ENCODE results near the gene HOXD3.
A peak's percentile ranks its signal among the peaks of the same experiment; 100 is the strongest.

The HOXD3 gene

DNA sequence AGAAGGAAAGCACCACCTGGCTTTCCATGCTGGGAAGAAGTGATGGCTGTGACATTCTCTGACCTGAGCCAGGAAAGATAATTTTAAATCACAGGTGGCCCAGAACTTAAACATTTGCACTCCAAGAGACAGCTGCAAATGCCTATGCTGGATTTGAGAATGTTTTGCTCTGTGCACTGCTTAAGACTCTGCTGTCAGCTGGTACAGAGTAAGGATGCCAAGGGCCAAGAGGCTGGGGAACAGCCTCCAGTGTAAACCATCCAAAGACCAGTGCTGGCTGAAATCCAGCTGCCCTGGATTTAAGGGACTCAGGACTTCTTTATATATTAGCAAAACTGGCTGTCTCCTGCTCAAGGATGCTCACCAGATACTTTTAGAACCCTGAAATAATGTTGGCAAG is 23.7 kb upstream of the HOXD3 start:
- DNase-seq, result no peak

DNA sequence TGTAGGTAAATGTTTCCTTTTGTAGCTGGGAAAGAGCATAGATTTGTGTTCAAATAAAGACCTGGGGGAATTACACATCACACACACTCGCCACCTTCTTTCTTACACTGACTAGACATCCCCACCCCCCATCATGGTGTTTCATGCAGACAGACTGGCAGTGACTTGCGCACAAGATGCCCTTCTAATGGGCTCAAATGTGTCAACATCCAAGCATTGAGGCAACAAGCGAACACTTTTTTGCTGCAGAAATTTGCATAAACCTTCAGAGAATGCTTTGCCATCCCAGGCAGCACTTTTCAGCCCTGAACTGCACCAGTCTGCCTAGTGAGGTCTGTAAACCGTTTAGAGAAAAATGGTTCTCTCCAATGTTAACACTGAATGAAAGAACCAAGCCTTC is 23.1 kb upstream of the HOXD3 start:
- DNase-seq, result no peak

DNA sequence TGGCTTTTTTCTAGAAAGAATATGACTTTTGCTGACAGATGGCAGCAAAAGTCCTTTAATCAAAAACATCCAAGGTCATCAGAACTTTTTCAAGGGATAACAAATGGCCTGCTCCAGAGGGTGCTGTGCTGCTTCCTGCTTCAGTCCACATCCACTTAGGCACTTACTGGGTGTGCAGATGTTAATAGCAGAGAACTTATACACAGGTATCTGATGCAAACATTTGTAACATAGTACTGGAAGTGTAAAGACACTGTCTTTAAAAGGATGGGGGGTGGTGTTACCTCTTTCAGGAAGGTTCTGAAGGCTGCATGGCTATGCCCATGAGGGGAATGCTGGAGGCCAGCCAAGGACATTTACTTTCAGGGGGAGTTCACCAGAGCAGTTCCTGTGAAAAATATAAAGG is 22.1 kb upstream of the HOXD3 start:
- DNase-seq, result no peak

DNA sequence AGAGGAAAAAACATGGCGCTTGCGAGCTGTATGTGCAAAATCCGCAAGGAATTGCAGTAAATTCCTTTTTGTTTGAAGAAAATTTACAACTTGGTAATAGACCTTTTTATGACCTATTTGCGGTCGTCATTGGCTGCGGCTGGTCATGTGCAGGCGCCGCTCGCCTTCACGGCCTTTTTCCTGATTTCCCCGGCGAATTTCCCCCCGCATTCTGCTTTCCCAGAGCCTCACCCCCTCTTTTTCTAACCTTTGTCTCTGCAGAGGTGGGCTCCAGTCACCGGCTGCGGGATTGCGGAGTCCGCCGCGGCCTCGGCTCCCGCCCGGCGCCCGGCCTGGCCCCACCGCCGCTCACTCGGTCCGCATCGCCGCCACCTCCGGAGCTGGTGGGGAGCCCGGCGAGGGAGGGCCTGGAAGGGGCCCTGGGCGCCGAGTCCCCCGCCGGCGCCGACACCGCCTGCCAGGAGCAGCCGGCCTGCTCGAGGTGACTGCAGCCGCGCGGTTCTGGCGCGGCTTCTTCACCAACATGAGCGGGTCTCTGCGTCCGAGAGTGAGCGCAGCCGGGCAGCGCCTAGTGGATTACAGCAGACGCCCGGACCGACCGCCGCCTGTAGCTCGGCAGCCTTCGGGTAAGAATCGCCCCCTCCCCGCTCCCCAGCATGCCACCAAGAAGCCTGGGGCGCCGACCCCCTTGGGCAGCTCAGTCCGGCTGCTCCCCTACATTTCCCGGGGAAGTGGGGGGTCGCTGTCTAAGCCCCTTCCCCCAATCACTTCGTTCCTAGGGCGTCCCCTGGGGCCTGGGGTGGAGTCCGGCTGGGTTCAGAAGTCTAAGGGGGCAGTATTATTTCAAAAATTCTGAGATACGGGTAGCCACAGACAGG is 20.5 kb upstream of the HOXD3 start:
- DNase-seq, result no peak

DNA sequence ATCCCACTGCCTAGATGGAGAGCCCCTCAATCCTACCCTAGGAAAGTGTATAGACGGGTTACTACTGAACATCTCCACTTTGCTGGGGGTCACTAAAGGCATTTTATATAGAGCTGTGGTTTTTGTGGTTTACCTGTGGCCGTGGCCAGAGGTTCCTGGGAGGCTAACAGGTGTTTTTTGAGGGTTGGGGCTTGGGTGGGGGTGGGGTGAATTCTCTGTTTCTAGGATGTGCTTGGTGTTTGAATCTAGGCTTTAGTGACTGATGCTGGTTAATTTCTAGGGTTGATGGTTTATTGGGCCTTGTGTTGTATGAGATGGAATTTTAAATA is 19.9 kb upstream of the HOXD3 start:
- no peak for DNase-seq

DNA sequence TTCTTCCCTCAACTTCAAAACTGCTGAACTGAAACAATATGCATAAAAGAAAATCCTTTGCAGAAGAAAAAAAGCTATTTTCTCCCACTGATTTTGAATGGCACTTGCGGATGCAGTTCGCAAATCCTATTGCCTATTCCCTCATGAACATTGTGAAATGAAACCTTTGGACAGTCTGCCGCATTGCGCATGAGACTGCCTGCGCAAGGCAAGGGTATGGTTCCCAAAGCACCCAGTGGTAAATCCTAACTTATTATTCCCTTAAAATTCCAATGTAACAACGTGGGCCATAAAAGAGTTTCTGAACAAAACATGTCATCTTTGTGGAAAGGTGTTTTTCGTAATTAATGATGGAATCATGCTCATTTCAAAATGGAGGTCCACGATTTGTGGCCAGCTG is 19.2 kb upstream of the HOXD3 start:
- DNase-seq, result no peak

DNA sequence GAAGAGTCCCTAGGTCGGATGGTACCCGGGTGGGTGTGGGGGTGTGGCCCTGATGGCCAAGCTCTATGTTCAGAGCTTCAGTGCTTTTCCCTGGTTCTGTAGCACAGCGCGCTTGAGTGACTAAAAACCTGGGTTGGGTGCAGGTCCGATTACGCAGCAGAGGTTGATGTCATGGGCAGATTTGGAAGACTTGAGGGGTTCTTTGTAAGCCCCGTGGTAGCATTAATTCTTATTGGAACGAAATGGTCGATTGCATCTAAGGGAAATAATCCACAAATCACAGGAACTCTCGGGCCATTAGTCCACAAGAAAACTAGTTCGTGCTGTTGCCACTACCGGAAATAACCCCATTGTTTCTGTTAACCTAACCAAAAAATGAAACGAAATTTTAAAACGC is 18.6 kb upstream of the HOXD3 start:
- no peak for DNase-seq

DNA sequence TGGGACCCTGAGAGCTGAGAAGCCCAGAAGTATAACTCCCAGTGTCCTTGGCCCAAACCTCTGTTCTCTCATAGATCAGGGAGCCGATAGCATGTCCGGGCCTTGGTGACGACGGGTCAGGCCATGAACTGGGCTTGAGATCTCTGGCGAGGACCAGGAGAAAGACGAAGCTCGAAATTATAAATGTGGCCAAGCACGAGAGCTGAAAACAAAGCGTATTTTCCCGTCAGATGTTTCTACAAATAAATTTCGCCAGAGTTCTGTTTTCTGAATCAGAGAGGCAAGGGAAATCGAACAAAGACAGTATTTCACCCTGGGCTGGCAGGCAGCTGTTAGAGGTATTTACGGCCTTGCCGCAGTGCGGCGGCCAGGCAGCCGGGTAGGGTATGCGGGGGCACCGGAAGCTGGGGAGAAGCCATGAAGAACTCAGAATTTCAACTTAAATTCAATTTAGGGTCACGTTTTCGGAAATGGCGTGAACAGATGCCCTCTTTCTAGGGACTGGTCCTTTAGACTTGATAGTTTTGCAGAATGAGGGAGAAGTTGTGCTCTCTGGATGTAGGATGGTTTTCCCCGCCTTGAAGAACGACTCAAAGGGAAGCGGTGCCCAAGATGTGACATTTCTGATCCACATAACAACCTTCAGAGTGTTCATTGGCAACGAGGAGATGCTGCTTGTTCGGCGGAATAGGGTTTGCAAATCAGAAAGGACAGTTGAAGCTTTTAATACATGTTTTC is 18.0 kb upstream of the HOXD3 start:
- no peak for DNase-seq

DNA sequence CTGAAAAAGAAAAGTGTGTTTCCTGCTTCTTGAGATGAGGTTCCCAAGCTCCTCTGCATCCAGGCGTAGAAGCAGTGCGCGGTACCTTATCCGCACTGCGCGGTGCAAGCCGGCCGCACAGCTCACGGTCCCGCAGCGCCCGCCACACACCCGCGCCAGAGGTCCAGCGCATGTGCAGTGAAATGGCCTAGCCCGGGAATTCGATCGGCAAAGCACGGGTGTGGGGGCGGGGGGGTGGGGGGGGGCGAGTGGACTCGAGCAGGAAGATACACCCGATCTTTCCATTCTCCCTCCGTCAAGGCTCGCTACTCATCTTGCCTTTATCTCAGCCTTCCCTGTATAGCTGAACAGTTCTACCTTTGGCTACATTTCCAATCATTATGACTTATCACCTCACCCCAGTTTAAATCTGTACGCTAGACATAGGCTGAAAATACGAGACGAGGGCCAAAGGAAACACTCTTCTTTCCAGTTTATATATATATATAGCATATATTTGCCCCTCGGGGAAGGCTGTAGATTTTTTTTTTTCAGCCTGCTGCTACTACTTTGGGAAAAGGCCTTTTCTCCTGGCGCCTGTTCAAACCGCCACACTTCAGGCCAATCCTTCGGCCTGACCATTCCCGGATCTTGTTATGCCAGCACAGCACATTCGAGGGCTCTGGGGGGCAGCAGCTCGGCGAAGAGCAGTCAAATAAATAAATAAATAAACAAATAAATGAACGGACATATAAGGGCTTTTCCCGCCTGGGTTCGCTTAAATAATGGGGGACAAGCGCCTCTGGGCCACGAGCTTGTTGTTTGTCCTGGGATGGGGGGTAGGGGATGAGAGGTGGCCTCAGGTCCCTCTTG is 17.2 kb upstream of the HOXD3 start:
- no peak for DNase-seq

DNA sequence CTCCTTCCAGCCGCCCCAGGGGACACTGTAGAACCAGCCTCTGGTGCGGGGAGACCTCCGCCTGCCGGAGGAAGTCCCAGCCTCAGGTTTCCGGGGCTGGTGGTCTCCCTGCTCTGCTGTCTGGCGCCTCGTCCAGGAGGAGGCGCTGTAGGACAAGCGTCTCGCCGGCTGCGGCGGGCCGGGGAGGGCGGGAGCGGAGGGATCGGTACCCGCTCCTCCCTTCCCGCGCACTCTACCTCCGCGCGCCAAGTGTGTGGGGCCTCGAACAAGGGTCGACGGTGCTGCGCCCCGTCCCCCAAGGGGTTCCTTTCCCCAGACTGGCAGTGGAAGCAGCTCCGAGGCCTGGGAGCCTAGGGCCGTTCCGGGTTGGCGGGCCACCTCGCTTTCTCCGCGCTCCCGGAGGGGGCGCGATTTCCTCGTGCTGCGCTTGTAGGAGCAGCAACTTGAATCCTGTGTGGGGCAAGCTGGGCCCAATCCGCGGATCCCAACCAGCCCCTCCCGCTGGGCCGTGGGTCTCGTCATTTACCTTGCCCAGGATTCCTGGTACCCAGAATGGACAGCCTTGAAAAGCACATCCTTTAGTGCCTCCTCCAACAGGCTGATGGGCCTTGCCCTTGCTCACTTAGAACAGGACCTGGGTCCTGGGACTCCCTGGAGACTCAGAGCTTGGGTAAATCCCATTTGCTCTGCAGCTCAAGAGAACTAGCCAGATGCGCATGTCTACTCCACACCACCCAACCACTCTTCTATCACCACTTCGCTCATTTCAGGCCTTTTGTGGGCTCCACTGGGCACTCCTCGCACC is 16.4 kb upstream of the HOXD3 start:
- DNase-seq, result peak; percentile 66

DNA sequence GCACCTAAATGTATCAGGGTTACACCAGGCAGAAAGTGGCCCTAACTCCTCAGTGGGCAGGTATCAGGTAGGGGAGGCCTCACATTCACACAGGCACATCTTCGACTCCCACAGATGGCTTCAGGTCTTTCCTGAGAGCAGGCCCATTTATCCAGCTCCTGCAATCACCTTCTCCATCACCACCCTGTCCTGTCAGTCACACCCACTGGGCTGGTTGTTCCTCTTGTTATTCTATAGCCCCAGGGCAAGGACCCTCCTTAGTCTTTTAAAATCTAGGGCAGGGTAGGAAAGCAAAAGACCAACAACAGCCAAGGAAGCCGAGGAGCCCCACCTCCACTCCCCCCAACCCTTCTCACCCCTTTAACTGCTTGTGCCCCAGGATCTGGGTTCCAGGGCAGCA is 14.8 kb upstream of the HOXD3 start:
- DNase-seq, result no peak

DNA sequence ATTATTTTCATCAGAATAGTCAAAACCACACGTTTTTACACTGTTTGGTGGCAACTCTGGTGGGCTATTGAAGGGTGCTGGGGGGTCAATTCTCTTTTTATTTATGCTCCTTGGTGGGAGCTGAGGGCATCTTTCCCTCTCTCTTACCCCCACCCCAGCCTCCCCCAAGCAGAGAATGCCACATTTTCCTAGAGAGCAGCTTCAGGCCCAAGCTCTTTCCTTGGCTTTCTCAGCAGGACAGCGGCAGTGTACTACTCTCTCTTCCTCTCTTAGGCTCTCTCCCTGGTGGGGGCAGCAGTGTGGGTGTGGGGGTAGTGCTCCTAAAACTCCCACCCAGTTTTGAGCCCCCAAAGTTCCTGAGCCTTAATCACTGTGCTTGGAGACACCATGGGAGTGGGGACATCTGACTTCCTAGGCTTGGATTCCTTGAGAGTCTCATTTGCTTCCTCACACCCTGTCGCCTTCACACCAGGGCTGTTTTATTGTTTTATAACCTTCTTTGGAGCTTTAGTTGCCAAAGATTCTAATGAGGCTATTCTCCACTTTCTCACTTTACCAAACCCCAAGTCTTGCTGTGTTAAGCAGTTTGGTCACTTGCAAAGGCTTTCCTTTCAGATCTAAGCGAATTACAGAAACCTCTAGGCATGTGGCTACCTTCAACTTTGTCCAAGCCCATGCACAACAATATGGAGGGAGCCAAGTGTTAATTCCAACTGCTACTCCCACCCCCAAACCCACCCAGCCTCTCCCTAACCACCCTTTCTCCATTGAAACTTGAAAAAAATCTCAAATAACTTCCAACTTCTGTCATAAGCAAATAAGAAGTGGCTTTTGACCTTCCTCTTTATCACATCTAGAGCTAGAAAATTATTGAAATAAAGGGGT is 11.8 kb upstream of the HOXD3 start:
- no peak for DNase-seq

DNA sequence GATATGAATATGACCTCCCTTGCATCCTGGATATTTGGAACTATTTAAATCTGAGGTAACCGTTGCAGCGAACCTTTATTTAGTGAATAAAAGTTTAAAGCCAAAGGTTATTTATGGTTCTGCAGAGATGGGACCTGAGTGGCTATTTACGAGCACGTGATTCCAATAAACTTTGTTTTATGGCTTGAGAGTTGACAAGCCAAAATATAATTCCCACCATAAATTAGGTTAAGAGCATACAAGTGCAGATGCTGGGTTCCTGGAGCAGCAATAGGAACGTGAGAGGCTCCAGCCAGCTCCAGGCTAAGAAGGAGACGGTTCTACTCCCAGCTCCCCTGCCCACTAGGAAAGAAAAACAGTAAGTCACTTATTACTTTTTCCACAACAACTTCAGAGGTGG is 11.0 kb upstream of the HOXD3 start:
- DNase-seq, result no peak

DNA sequence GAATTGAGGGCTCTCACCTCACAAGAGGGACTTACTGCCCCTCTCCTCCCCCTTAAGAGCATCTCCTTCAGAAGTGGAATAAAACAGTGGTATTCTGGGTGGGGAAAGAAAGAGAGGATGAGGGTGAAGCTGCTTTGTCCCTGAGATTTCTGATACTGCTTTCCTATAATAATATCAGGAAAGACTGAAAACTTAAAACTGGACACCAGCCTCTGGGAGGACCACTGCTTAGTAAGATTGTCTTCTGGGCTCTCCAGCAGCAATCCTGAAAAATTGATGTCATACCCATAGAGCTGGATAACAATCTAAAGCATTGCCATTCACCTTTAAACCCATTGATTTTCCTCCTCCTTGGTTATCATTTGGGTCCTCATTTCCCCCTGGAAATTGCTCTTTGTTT is 10.5 kb upstream of the HOXD3 start:
- DNase-seq, result no peak

DNA sequence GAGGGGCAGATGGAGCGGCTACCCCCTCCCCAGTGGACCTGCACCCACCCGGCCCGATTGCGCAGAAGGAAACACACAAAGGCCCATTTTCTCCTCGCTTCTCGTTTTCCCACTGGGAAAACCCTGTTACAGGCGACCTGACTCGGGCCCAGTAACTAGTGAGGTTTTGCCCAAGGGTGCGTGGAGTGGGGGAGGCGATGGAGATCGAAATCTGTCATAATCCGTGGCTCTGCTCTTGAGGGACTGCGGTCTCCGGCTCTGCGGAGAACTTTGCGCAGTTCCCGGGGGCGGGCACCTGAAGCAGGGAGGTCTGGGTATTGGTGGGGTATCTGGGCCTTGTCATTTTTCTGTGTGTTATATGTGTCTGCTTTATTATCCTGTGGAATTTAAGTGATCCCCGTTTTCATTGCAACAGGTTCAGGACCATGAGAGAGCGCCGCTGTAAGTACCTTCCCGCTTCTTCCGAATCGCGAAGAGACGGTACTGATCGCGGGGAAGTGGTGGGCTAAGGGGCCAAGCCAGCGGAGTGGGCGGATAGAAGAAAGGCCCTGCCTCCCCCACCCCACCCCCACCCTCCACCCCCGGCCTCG is 9.8 kb upstream of the HOXD3 start:
- DNase-seq, result no peak

DNA sequence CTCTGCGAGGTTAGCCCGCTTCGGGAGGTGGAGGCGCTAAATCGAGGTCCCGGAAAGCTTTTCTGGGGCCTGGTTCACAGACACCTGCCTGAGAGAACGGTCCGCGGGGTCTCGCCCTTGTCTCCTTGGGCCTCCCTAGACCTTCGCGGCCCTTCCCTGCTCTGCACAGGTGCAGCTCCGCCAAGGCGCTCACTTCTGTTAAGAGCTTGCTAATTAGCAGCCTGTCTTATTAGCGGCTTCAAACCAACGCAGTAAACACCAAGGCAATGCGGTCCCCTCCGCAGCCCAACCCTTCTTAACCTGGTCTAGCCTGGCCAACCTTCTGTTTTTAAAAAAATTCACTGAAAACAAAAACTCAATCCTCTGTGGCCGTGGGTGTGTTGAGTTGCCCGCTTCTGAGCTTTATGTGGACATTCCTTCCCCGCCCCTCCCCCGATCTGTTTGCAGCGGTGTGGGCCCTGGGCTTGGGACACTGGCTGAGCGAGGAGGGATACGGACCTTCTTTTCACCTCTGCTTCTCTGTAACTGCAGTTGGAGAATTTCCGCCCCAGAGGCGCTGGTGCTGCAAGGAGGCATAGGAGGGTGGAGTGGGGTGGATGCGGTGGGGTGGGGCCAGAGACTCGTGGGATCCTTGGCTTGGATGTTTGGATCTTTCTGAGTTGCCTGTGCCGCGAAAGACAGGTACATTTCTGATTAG is 9.2 kb upstream of the HOXD3 start:
- DNase-seq, result no peak

DNA sequence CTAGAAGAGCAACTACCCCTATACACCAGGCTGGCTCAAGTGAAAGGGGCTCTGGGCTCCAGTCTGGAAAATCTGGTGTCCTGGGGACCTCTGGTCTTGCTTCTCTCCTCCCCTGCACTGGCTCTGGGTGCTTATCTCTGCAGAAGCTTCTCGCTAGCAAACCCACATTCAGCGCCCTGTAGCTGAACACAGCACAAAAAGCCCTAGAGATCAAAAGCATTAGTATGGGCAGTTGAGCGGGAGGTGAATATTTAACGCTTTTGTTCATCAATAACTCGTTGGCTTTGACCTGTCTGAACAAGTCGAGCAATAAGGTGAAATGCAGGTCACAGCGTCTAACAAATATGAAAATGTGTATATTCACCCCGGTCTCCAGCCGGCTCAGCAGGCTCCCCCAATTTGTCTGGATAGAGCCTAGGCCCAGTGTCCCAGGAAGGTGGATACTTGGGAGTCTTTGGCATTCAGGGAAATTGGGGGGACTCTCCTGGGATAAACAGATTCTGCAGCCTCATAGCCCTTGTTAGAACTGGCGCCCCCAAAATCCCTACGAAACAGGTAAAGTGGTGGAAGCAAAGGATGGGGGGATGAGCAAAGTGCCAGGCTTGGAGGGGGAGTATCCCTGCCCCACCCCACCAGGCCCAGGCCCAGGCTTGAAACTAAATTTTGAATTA is 8.2 kb upstream of the HOXD3 start:
- no peak for DNase-seq

DNA sequence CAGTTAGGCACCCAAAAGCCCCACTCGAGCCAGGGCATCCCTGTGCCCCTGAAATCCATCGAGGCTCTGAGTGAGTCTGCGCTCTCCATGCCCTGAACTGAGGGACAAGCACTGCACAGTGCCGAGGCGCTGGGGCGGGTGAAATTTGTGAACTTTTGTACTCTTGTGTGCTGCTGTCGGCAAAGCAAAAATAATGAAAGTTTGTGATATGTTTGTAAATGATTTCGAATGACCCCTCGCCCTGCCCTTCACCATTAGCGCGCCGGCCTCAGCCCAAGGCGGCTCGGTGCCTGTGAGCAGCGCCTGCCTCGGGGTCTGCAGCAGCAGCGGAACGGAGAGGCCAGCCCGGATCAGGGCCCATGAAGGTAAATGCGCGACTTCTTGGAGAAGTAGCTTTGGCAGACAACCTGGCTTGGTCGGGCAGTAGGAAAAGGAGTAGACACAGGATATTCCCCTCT is 7.6 kb upstream of the HOXD3 start:
- no peak for DNase-seq

DNA sequence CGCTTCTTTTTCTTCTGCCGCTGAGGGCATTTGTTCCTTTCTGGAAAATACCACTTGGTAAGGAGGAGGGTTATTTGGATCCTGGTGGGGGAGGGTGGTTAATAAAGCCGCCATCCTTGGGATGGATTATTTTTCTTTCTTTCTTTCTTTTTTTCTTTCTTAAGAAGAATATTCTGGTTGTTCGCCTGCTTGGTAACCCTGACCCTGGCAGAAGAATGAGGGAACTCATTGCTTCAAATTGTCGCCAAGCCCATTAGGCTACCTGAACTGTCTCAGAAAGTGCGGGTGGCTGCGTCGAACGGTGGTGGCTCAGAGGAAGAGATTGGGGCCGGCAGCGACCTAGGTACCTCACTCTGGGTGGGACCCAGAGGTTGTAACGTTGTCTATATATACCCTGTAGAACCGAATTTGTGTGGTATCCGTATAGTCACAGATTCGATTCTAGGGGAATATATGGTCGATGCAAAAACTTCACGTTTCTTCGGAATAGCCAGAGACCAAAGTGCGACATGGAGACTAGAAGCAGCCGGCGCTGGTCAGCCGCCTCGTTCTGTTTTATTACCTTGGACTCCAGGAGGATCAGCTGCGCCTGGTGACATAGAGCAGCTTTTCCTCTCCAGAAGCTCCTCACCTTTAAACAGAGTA is 7.0 kb upstream of the HOXD3 start:
- no peak for DNase-seq
